ENCODE measurements around the gene FOXP4.
A peak's percentile ranks its signal among the peaks of the same experiment; 100 is the strongest.

Gene FOXP4

GRCh38 chr6:41545703-41546474 lies at the start of gene FOXP4:
FOXP4 (plus strand) TSS chr6:41546381; CDS start chr6:41565761, 19,380 bp downstream.
- DNase-seq: peak; percentile 87

GRCh38 chr6:41497573-41497972 lies 48.6 kb upstream of the FOXP4 start:
- no peak for DNase-seq

DNA sequence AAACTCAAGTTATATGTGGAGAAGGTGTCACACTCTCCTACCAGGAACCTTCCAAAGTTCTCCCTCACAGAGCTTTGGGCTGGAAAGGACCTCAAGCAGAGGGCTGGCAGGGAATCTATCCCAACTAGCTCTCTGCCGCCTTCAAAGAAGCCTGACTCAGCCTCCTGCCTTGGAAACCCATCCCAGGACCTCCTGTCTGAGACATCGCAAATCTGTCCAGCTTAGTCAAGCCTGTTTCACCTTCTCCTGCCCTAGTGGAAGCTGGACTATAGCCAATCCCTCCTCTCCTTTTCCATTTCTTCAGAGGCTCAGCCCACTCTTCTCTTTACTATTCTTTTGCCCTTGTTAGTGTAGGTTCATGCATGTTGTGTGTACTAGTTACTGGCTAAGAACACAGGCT lies 48.2 kb upstream of the FOXP4 start:
- no peak for DNase-seq

DNA sequence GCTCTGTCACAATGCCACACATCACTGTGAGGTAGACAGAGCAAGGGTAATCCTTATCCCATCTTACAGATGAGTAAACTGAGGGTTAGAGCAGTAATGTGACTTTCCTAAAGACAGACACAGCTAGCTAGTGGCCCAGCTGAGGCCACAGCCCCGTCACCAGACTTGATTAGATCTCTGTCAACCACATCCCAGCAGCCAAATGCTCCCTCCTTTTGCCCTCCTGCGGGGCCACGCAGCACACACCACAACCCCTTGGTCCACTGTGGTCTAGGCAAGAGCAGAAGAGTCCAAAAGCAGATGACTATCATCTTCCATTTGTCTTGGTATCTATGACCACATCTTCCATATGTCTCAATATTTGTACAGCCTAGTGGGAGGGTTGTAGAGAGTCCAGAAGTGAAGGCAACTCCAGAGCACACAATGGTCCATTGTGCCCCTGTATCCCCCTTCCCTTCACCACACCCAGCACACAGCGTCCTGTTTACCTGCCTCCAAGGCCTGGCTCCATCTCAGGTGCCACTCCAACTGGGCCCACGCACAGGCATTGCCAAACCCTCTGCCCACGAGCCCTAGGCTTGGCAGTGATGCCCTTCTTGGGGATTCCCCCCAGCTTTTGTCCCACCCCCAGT lies 47.1 kb upstream of the FOXP4 start:
- DNase-seq: no peak

GRCh38 chr6:41500561-41500960 lies 45.6 kb upstream of the FOXP4 start:
- no peak for DNase-seq

DNA sequence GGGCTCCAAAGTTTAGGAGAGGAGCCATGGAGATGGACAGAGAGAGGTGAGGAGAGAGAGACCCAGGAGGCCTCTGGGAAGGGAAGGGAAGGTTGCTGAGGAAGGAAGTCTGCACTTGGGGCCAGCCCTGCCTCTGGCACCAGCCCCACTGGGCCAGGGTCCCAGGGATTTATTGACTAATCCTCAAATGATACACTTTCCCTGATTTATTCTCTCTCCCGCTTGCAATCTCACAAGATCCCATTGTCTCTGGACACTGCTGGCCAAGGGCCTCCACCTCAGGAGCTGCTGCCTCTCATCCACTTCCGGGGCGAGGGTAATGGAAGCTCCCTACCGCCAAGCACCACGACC lies 43.6 kb upstream of the FOXP4 start:
- no peak for DNase-seq

- DNase-seq: no peak
Observed at GRCh38 chr6:41502917-41503671, 43.1 kb upstream of the FOXP4 start.

DNA sequence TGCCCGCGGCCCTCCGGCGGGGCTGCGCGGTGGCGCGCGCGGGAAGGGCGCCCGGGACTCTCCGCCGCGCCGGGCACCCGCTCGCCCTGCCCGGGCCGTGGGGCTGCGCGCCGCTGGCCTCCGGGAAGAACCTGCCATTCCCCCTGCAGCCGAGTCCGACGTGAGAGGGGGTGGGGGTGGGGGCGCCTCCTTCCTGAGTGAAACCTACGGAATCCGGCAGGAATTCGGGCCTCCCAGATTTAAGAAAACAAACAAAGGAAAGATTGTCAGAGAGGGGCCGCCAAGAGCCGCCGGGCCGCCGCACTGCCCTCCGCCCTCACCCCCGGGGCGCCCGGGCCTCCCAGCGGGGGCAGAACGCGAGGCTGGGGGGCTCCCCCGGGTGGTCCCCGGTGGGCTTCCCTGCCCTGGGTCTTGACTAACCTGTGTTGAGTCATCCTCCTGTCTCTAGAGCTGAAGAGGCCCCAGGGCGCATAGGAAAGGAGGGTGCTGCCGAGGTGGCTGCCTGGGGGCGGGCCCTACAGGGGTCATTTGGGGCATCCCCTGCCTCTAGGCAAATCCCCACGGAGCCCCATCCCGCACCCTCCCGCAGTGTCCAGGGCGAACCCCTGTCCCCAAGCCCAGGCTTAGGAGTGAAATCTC lies 42.2 kb upstream of the FOXP4 start:
- no peak for DNase-seq

DNA sequence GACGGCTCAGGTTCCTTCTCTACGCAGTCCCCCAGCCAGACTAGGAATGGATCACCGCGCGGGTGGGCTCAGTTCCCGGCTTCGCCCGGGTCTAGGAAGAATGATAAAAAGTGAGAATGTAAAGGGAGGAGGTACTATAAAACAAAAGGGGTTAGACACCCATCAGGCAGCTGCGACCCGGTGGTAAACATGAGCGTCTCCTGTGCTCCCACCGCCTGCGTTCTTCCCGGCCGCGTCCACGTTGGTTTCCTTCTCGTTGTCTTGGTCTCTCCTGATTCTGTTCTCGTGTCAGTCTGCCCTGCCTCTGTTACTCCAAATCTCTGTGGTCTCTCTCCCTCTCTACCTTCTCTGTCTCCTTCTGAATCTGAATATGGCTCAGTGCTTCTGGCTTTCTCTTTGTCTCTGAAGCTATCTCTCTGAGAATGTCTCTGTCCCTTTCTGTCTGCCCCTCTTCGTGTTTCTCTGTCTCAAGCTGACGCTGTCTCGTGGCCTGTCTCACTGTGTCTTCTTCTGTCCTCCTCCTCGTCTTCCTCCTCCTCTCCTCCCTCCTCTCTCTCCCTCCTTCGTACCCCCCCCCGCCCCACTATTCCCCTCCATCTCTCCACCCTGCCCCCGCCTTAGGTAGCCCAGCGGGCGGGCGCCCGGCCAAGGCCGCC lies 41.6 kb upstream of the FOXP4 start:
- no peak for DNase-seq

DNA sequence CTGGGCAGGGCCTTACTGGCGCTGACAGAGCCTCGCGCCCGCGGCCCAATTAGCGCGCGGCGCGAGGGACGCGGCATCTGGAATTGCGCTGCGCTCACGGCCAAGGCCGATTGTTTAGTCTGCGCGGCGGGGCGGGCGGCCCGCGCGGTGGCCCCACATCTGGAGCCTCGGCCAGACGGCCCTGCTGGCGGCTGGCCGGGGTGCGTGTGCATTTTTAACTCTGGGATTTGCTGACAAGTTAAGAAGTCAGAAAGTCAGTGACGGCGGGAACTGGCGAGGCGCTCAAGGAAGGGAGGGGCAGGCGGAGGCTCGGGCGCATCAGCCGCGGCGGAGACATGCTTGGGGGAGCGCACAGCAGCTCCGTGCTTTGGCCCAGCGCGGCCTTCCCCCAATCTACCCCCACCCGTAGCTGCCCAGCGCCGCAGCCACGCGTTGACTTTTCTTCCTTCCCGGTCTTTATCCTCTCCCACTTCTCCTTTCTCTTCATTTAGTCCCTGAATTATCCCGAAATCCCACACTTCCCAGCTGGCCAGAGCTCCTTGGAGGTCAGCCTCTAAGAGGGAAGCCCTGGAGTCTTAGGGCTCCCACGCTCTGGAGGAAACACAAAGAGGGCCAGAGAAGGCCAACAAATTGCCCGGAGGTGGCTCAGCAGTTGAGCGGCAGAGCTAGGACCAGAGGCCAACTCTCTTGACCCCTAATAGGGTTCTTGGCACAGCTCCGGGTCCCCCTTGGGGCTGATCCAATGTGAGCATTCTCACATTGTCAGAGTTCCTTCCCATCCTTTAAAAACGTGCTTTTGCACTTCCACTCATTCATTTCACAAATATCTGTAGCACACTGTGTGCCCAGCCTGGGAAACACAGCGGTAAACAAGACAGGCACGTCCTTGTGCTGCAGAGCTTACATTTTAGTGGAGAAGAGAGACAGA lies 40.8 kb upstream of the FOXP4 start:
- no peak for DNase-seq

GRCh38 chr6:41508479-41508878 lies 37.7 kb upstream of the FOXP4 start:
- DNase-seq: no peak

DNA sequence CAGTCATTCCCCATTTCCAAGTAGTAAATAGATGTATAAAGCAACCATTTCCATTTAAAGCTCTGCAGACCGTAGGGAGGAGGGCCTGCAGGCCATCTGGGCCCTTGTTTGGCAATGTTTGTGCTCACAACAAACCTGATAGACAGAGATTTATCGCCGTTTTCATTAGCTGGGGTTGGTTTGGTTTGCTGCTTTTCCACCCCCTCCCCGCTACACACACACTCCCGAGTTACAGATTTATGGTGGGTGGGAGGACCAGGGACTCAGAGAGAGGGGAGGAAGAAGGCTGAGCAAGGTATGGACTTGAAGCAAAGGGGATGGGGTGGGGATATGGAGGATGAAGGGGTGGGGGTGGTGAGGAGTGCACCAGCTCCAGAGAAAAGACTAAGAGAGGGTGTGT lies 36.6 kb upstream of the FOXP4 start:
- DNase-seq: no peak

DNA sequence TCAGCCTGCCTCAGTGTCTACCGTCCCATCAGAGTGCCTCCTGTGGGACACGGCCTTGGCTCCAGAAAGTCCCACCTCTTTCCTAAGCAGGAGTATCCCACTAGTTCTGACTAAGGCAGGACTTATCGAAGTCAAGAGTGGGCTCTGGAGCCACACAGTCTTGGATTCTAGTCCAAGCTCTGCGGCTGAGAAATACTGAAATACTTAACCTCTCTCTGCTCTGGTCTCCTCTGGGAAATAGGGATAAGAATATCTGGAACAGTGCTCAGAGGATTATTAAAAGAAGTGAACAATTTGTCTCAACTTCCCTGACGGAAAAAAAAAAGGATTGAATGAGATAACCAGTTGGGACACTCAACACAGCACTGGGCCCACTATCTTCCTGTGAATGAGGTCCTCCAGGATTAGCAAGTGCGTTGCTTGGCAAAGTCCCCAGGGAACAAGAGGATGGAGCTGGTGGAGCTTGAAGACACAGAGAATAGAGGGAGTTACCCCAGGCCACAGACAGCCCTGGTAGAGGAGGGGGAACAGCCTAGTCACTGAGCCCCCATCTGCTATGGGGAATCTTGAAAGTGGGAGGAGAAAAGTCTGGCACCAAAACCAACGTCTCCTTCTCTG lies 34.6 kb upstream of the FOXP4 start:
- DNase-seq: no peak

DNA sequence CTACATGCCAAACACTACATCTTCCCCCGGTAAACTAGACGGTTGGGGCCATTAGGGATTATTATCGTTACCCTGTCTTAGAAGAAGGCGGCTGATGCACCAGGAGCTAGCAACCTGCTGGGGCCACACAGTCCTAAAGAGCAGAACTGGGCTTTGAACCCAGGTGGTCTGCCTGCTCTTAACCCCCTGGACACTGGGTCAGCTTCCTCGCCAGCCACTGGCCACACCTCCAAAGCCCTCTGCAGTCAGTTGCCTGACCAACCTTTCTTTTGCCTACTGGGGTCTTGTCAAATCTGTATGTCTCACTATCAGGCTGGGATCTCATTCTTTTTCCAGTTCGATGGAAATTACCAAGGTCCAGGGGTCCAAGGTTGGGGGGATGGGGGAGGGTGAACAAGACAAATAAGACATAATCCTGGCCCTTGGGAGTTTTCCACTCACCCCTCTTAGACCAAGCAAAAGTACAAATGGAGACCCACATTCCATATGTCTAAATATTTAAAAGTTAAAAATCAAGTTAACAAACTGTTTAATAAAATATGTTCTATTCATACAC lies 34.0 kb upstream of the FOXP4 start:
- DNase-seq: no peak

DNA sequence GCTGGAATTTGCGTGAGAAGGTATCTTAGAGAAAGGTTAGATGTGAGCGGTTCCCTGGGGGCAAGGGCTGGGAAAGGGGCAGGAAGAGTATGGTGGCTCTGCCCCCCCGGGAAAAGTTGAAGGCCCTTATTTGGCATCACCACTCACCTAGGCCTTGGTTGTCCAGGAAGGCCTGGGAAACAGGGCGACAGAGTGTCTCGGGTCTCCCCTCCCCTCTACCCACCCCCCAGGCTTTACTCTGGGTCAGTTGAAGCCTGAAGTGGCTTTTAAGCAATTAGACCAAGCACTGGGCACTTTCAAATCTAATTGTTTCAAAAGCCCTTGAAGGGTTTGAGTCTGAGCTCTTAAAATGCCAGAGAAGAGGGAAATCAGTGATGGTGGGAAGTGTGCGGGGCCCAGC lies 30.2 kb upstream of the FOXP4 start:
- no peak for DNase-seq

DNA sequence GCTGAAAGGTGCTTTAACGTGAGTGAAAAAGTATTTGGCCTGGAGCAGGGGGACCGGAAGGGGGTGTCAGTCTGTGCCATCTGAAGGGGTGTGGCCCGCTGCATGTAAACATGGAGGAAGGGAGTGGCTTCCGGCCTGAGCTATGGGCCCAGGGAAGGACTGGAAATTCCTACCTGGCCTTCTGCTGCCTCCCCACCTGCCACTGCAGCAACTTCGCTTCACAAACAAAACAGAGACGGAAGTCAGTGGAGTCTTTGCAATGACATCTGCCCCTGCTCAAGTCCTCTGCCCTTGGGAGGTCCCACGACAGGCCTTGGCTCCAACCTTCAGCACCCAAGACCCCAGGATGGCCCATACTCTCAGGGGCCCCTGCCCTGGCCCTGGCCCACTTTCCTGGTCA lies 28.1 kb upstream of the FOXP4 start:
- no peak for DNase-seq

DNA sequence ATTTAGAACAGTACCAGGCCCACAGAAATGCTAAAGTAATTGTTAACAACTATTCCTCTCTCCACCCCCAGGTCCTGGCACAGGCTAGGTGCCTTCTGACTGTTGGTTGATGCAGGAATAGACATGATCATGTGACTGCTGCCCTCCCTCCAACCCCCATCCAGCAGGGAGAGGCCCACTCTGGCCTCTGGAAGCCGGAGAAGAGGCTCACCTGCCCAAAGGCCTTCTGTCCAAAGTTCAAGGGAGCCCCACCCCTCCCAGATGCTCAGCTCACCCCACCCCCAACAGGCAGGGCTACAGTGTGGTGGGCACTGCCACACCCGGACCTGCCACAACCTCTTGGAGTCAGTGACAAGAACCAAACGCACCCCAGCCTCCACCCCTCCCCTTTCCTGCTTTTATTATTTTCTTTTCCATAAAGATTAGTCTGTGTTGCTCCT lies 26.9 kb upstream of the FOXP4 start:
- no peak for DNase-seq

GRCh38 chr6:41519745-41520699 lies 26.2 kb upstream of the FOXP4 start:
- DNase-seq: no peak

DNA sequence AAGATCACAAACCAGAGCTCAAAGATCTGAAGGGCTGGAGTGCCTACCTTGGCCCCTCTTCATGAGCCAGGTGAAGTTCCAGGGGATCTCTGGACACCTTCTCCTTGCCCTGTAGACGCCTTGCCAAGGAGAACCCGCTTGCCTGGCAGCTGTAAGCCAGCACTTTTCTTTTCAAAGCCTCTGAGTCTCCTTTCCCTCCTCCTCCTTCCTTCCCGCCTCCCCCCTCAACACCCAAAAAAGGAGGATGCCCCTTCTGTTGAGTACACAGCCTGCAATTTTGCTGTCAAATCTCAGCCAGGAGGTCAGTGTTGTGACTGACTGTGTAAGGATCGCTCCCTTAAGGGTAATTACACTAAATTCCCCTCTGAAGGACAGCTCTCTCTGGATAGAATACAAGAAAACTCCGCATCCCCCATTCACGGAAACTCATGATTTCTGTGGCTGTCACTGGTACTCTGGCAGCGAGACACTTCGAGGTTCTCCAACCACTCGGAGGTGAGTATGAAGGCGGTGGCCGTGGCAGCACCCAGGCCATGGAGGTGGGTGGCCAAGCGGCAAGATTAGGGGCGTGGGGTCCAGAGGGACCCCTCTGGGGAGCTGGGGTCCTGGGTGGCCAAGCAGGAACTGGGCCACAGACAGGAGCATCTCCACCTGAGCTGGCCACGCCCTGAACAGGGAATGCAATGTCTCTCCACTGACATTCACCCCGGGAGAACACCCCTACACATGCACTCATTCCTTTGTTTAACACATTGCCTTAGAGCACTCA lies 23.2 kb upstream of the FOXP4 start:
- DNase-seq: no peak

Measured in CD4-positive, alpha-beta T cell treated with Interleukin-21 for 1 hour (primary cell).